ENCODE measurements around the gene PLPPR1.

Gene PLPPR1

DNA sequence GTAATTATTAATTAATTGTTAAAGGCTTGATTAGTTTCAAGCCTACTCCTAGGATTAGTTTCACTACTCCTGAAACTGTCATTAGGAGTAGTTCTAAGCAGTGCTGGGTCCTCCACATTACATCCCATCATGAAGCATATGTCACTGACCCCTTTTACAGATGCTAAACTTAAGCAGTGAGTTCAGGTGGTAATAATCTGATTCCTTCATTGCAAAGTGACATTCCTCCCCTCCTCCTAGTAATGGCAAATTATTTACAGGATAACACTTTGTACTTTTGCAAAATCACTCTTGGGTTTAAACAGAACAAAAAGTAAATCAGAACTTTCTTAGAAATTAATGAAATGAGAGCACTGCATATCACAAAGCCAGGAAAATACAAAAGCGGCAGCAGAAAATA lies 303.8 kb downstream of the PLPPR1 start:
- DNase-seq (ENCODE audit: extremely low read depth, low read depth): no peak
- TF ChIP-seq, protein P1, sequence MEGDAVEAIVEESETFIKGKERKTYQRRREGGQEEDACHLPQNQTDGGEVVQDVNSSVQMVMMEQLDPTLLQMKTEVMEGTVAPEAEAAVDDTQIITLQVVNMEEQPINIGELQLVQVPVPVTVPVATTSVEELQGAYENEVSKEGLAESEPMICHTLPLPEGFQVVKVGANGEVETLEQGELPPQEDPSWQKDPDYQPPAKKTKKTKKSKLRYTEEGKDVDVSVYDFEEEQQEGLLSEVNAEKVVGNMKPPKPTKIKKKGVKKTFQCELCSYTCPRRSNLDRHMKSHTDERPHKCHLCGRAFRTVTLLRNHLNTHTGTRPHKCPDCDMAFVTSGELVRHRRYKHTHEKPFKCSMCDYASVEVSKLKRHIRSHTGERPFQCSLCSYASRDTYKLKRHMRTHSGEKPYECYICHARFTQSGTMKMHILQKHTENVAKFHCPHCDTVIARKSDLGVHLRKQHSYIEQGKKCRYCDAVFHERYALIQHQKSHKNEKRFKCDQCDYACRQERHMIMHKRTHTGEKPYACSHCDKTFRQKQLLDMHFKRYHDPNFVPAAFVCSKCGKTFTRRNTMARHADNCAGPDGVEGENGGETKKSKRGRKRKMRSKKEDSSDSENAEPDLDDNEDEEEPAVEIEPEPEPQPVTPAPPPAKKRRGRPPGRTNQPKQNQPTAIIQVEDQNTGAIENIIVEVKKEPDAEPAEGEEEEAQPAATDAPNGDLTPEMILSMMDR (IDR thresholded peaks at IDR 0.05; ENCODE audit: low read depth, low read length): no peak

DNA sequence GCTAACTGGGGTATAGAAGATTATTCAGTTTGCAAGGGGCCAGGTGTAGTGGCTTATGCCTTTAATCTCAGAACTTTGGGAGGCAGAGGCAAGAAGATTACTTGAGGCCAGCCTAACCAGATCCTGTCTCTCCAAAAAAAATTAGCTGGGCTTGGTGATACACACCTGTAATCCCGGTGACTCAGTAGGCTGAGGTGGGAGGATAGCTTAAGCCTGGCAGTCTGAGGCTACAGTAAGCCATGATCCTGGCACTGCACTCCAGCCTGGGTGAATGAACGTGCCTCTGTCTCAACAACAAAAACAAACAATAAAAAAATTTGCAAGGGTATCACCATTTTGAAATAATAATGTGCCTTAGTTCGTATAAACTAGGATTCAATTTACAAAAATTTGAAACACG lies 305.0 kb downstream of the PLPPR1 start:
- DNase-seq (ENCODE audit: extremely low read depth, low read depth): no peak
- TF ChIP-seq, protein P1 (IDR thresholded peaks at IDR 0.05; ENCODE audit: low read depth, low read length): no peak

DNA sequence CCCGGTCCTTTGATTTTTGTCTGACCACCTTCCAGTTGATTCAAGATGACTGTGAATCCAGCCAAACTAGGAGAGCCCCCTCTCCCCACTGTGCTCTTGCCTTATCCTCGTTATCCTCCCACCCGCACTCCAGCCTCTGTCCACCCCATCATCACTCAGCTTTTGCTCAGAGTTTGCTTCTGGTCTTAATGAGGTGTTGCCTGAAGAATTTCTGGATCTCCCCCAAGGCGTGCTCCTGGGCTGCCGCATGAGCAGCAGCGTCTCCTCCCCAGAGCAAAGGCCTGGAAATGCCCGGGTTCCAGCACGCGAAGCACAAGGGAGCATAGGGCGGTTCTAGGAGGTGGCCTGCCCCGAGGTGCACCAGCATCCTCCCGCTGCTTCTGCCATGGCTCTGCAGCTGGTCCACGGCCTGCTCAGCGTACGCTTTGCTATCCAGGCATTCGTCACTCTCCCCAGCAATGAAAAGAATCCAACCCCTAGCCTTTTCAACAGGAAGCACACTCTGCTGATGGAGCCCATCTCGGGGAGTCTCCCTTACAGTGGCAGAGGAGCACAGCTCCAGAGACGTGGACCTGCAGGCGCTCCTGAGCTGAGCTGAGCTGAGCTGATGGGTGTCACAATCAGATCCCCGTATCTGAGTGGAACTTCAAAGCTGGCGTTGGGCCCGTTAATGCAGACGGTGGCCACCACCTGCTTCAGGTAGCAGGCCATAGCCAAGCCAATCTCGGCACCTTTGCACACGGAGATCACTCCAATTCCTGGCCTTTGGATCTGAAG lies 305.6 kb downstream of the PLPPR1 start:
- TF ChIP-seq, protein P1 (IDR thresholded peaks at IDR 0.05; ENCODE audit: low read depth, low read length): no peak
- no peak for DNase-seq (ENCODE audit: extremely low read depth, low read depth)

DNA sequence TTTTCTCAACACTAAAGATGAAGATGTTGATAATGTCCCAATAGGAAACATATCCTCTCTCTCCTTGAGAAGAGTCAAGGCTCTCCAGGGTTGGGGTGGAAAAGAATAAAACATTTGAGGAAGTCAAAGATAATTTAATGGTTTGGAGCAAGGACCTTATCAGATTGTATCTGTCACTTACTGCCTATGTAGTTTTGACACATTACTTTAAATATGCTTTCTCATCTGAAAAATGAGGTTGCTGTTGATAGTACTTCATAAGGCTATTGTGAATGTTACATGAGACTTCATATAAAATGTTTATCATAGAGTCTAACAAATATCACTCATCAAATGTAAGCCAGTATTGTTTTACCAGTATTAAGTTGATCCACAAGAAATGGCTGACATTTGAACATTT lies 307.6 kb downstream of the PLPPR1 start:
- TF ChIP-seq, protein P1 (IDR thresholded peaks at IDR 0.05; ENCODE audit: low read depth, low read length): no peak

DNA sequence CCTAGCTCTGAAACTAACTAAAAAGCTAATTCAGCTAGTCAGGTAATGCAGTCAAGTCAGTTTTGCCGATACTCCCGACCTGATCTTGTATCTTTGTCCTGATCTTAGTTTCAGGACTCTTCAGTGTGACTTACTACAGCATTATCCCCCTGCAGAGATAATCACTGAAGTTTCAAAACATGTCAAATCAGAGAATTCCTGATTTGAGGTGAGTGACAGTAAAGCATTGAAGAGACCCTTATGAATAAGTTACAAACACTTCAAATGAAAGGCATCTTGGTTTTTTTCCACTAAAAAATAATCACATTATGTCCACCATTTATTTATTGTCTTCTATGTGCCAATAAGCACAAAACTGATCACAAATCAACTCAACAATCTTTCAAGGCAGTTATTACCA lies 308.7 kb downstream of the PLPPR1 start:
- TF ChIP-seq, protein P1 (IDR thresholded peaks at IDR 0.05; ENCODE audit: low read depth, low read length): no peak
- DNase-seq (ENCODE audit: extremely low read depth, low read depth): no peak

More for the DNA sequence above, 307.6 kb downstream of the PLPPR1 start:
- DNase-seq (ENCODE audit: extremely low read depth, low read depth): no peak

DNA sequence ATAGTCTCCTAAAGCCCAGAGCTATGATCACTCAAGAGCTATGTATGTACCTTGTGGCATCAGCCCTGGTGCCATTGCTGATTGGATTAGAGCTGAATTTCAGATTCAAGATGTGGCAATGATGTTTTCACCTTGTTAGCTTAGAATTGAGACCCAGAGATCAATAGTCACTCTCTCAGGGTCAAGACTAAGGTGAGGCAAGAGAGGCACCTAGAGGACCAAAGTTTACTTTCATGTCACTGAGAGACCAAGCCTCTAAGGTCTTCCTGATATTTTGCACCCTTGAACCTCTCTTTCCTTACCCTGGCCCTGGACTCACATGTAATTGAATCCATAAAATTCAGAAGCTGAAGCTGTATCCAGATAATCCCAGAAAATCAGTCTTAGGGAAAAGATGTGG lies 313.4 kb downstream of the PLPPR1 start:
- DNase-seq (ENCODE audit: extremely low read depth, low read depth): no peak
- TF ChIP-seq, protein P1 (IDR thresholded peaks at IDR 0.05; ENCODE audit: low read depth, low read length): no peak

DNA sequence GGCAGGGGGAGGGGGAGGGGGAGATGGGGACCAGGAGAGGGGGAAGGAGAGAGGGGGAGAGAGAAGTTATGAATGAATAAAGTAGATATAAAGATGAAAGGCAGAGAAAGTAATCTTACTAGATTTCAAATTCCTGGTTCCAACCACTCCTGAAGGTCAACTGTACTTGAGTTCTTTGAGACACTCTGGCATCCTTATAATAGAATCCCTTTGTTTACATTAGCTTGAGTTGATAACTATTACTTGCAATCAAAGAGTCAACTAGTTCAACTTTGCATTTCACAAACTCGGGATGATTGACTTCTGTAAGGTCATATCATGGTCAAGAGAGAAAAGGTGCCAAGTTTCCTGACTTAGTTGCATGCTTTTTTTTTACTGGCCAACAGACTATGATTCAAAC lies 314.1 kb downstream of the PLPPR1 start:
- TF ChIP-seq, protein P1 (IDR thresholded peaks at IDR 0.05; ENCODE audit: low read depth, low read length): no peak
- DNase-seq (ENCODE audit: extremely low read depth, low read depth): no peak
